ENCODE results near the gene KDM6A.
"Not testable (repeated sequence)": the region's sequence is repeated elsewhere in the genome, so short reads cannot be mapped to it uniquely, and the experiment has no call there.

KDM6A gene

GRCh38 chrX:45133465-45133864, 260.5 kb downstream of the KDM6A start:
- DNase-seq = no peak

DNA sequence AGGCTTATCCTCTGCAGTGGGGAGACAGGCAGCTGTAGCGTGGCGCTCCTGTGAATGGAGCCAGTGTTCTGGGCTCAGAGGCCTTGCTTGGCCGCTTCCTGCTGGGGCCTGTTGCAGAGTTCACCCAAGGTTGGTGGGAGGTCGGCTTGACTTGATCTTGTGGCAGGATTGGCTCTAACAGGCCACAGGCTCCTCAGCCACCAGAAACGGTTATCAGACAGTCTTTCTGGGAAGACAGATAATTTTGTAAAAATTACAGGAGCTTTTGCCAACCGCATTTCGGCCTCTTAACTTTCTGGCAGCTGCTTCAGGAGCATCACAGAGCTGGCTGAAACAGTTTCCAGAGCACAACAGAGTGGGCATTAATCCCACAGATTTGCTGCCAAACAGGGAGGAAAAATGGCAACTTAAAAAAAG, 261.3 kb downstream of the KDM6A start:
- DNase-seq = no peak

GRCh38 chrX:45134775-45135174, 261.8 kb downstream of the KDM6A start:
- DNase-seq = no peak

DNA sequence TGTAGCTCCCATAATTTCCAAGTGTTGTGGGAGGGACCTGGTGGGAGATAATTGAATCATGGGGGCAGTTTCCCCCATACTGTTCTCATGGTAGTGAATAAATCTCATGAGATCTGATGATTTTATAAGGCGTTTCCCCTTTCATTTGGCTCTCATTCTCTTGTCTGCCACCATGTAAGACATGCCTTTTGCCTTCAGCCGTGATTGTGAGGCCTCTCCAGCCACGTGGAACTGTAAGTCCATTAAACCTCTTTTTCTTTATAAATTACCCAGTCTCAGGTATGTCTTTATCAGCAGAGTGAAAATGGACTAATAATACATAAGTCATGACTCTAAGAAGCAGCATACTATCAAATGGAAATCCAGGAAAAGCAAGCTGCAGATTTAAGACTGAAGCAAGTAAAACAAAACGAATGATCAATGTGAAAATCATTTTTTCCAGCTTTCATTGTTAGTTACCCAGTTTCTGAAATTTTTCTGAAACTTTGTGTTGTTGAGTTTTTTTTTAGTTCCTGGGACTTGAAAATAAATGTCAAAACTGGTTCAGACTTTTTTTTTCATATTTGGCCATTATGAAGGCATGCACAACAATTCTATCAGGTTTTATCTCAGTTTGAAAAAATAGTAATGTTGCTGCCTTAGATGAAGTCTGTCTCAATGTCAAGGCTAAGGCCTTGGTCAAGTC, 262.5 kb downstream of the KDM6A start:
- not testable (repeated sequence) for DNase-seq

- no peak for DNase-seq
These were observed 264.5 kb downstream of the KDM6A start for GRCh38 chrX:45137531-45137930.

DNA sequence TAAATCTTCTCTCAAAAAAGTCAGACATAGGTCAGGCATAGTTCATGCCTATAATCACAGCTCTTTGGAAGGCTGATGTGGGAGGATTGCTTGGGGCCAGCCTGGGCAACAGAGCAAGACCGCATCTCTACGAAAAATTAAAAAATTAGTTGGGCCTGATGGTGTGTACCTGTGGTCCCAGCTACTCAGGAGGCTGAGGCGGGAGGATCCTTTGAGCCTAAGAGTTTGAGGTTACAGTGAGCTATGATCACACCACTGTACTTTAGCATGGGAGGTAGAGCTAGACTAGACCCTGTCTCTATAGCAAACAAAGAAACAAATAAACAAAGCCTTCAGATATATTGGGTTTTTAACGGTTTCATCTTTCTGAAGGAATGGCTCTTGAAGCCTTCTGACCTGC, 265.5 kb downstream of the KDM6A start:
- DNase-seq = no peak

DNA sequence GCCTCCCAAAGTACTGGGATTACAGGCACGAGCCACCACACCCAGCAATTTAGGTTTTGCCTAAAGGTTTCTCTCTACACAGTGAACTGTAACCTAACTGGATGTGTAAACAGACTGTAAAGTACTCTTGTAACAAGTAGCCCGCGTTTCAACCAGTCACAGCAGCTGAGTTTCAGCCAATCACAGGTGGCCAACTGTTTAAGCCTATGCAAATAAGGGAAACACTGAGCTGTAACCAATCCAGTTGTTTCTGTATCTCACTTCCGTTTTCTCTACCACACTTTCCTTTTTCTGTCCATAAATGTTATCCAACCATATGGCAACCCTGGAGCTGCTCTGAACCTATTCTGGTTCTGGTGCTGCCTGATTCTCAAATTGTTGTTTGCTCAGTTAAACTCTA, 267.8 kb downstream of the KDM6A start:
- no peak for DNase-seq

GRCh38 chrX:45142185-45142584, 269.2 kb downstream of the KDM6A start:
- DNase-seq = no peak

- no peak for DNase-seq
These were observed 270.5 kb downstream of the KDM6A start for GRCh38 chrX:45143455-45143854.

DNA sequence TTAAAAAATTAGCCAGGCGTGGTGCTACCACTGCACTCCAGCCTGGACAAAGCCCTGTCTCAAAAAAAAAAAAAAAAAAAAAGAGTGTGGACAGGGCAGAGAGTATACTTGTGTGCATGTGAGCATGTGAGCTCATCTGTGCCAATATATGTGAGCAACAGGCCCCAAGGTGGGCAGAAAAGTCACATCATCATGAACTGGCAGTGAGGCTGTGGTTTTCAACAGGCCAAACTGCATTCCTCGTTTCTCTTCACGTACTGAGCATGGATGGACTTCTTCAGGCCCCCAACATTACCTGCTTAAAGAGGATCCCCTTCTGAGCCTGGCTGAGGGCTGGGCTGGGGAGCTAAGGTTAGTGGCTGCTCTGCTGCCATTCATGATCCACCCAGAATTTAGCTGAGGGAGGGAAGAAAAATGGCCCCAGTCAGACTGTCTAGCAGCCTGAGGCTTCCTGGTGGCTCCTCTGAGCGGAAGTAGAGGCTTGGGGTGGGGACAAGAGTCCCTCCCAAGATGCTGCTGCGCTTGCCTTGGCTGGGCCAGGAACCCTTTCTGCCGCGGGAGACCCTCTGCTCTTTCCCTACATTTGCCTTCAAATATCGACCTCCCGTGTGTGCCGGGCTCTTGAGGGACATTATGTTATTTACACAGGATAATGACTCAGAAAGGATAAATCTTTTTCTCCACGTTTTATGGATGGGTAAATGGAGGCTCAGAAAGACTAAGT, 272.7 kb downstream of the KDM6A start:
- DNase-seq = no peak

GRCh38 chrX:45150821-45151220, 277.8 kb downstream of the KDM6A start:
- DNase-seq = no peak

- DNase-seq = no peak
These were observed 281.0 kb downstream of the KDM6A start for GRCh38 chrX:45154033-45154360.

- no peak for DNase-seq
These were observed 281.5 kb downstream of the KDM6A start for GRCh38 chrX:45154462-45154861.

DNA sequence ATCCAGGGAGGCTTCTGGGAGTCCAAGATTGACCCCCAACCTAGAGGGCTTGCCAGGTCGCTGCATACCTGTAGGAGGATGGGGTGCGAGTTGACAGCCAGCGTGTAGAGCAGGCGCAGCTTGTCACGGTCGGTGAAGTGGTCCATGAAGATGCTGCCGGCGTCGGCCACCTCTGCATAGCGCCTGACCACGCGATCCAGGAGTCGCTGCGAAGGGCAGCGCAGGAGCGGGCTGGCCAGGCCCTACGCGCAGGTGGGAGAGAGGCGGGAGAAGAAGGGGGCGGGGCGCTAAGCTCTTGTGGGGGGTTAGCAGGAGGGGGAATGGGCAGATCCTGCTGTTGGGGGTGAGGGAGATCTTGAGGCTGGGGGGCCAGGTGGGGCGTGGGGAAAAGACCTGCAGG, 284.7 kb downstream of the KDM6A start:
- DNase-seq = no peak

Measured in kidney glomerular epithelial cell (primary cell).